Astrocyte (in vitro differentiated cells and primary cell): ENCODE data around the gene SLC35A3. TPM values are rescaled to one million over a fixed set of nuclear protein-coding genes. Genes with fewer than 3 reads are reported as not detected.

Source experiments
- DNase-seq: peaks from one replicate; pipeline ENCODE4 v3.0.0-alpha.2; 2010; ENCODE audit warnings: low read depth
- FAIRE-seq: peaks from 2 replicates; lab custom pipeline; 2011; peaks lifted over from hg19 to GRCh38; lab: Jason Lieb, UNC
- H2AFZ ChIP-seq: 2 replicates; pipeline ENCODE4 v1.6.0; 2012; ENCODE audit warnings: low read depth, low read length, inconsistent platforms
- H3K27ac ChIP-seq: 2 replicates; pipeline ENCODE4 v1.5.1; 2011; ENCODE audit warnings: low read depth, low read length, inconsistent platforms
- H3K27me3 ChIP-seq: 2 replicates; pipeline ENCODE4 v1.6.0; 2011; ENCODE audit warnings: low read length, inconsistent platforms; ENCODE audit not compliant: insufficient read depth
- H3K36me3 ChIP-seq: 2 replicates; pipeline ENCODE4 v1.5.1; 2011; ENCODE audit warnings: low read length, inconsistent platforms; ENCODE audit not compliant: insufficient read depth
- H3K4me1 ChIP-seq: 2 replicates; pipeline ENCODE4 v1.5.1; 2011; ENCODE audit warnings: low read length, inconsistent platforms; ENCODE audit not compliant: insufficient read depth
- H3K4me2 ChIP-seq: 2 replicates; pipeline ENCODE4 v1.6.0; 2012; ENCODE audit warnings: low read length, inconsistent platforms
- H3K4me3 ChIP-seq: 2 replicates; pipeline ENCODE4 v1.5.1; 2011; ENCODE audit warnings: low read depth, mild to moderate bottlenecking, low read length, inconsistent platforms; ENCODE audit not compliant: insufficient read depth
- H3K79me2 ChIP-seq: 2 replicates; pipeline ENCODE4 v1.6.0; 2012; ENCODE audit warnings: mild to moderate bottlenecking, low read length, inconsistent platforms; ENCODE audit not compliant: insufficient read depth
- H3K9ac ChIP-seq: 2 replicates; pipeline ENCODE4 v1.6.0; 2012; ENCODE audit warnings: mild to moderate bottlenecking, low read length, inconsistent platforms
- H3K9me3 ChIP-seq: 2 replicates; pipeline ENCODE4 v1.5.1; 2012; ENCODE audit warnings: low read depth, mild to moderate bottlenecking, low read length, inconsistent platforms; ENCODE audit not compliant: insufficient read depth
- H4K20me1 ChIP-seq: 2 replicates; pipeline ENCODE4 v1.6.0; 2012; ENCODE audit warnings: low read length, inconsistent platforms; ENCODE audit not compliant: insufficient read depth
- H3K27ac Mint-ChIP-seq: one replicate; pipeline ENCODE4 v1.8.0; 2021; ENCODE audit warnings: mild to moderate bottlenecking, mixed read lengths; ENCODE audit not compliant: unreplicated experiment
- H3K27me3 Mint-ChIP-seq: one replicate; pipeline ENCODE4 v1.8.0; 2021; ENCODE audit warnings: low read depth, mixed read lengths; ENCODE audit not compliant: unreplicated experiment
- H3K36me3 Mint-ChIP-seq: one replicate; pipeline ENCODE4 v1.8.0; 2021; ENCODE audit warnings: low read depth, mixed read lengths; ENCODE audit not compliant: unreplicated experiment
- H3K4me1 Mint-ChIP-seq: one replicate; pipeline ENCODE4 v1.8.0; 2021; ENCODE audit warnings: low read depth, mixed read lengths; ENCODE audit not compliant: unreplicated experiment
- H3K4me3 Mint-ChIP-seq: one replicate; pipeline ENCODE4 v1.8.0; 2021; ENCODE audit warnings: mild to moderate bottlenecking, moderate library complexity, mixed read lengths; ENCODE audit not compliant: unreplicated experiment
- H3K9me3 Mint-ChIP-seq: one replicate; pipeline ENCODE4 v1.8.0; 2021; ENCODE audit warnings: mild to moderate bottlenecking, mixed read lengths; ENCODE audit not compliant: unreplicated experiment
- EZH2 ChIP-seq: IDR thresholded peaks from 2 replicates; pipeline ENCODE4 v1.6.1; 2012; ENCODE audit warnings: mild to moderate bottlenecking, low read length, inconsistent platforms; ENCODE audit not compliant: insufficient read depth
- total RNA-seq: library from RNA; stranded (reverse); gene quantifications from 2 replicates; pipeline ENCODE4 v1.2.1, GENCODE V29; 2021
- TF ChIP-seq, protein P1 (sequence below): IDR thresholded peaks from 2 replicates; pipeline ENCODE4 v1.5.1; 2011; ENCODE audit warnings: low read depth, mild to moderate bottlenecking, inconsistent platforms, low read length, moderate library complexity; ENCODE audit not compliant: insufficient read depth

Gene SLC35A3
- total RNA-seq, 1 donor from 2014 or later, result 20.5 TPM

DNA sequence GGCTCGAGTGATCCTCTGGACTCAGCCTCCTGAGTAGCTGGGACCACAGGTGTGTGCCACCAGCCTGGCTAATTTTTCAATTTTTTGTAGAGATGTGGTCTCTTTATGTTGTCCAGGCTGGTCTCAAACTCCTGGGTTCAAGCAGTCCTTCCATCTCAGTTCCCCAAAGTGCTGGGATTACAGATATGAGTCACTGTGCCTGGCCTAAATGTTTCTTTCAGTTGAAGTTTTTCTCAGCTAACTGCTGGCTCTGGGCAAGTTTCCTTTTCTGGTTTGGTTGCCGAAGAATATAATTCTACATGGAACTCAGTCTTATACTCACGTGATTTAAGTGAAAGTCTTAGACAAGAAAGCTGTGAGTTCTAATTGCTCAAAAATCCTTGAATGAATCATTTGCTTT, 106.0 kb downstream of the SLC35A3 start:
- Histone ChIP-seq H3K79me2 (no peaks in the 10 kb centered on the region), H3K4me2 (no peak overlapping the region), H3K27ac (no peak overlapping the region), H3K27me3 (no peaks in the 10 kb centered on the region), H3K9ac (no peak overlapping the region), H3K4me1 (no peaks in the 10 kb centered on the region), H3K4me3 (no peak overlapping the region), H3K36me3 (peaks cover 37% of the 10 kb centered on the region), H4K20me1 (peaks cover 13% of the 10 kb centered on the region), H3K9me3 (no peaks in the 10 kb centered on the region), H2AFZ (no peak overlapping the region)
- Mint-ChIP-seq H3K27ac (no peak overlapping the region), H3K9me3 (no peaks in the 10 kb centered on the region), H3K27me3 (no peaks in the 10 kb centered on the region), H3K4me3 (no peak overlapping the region), H3K36me3 (peaks cover 19% of the 10 kb centered on the region), H3K4me1 (peaks cover 4% of the 10 kb centered on the region)
- FAIRE-seq (no peak), DNase-seq (no peak)
- TF ChIP-seq EZH2, result no peak

DNA sequence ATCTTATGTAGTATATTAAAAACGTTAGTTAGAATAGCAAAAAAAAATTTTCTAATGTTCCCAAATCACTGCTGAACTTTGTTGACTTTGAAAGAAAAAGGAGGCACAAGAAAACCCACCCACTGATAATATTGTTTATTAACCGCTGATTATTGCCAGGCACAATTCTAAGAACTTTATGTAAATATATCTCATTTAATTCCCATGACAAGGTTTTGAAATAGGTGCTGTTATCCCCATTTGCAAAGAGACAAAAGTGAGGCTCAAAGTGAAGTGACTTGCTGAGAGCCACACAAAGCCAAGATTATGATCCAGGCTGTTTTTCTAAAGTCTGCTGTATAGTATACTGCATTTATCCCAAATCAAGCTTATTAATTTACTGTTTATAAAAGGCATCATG, 106.5 kb downstream of the SLC35A3 start:
- no peak overlapping the region for H2AFZ ChIP-seq
- H3K4me2 ChIP-seq, result no peak overlapping the region
- TF ChIP-seq EZH2, result no peak
- TF ChIP-seq, protein P1, sequence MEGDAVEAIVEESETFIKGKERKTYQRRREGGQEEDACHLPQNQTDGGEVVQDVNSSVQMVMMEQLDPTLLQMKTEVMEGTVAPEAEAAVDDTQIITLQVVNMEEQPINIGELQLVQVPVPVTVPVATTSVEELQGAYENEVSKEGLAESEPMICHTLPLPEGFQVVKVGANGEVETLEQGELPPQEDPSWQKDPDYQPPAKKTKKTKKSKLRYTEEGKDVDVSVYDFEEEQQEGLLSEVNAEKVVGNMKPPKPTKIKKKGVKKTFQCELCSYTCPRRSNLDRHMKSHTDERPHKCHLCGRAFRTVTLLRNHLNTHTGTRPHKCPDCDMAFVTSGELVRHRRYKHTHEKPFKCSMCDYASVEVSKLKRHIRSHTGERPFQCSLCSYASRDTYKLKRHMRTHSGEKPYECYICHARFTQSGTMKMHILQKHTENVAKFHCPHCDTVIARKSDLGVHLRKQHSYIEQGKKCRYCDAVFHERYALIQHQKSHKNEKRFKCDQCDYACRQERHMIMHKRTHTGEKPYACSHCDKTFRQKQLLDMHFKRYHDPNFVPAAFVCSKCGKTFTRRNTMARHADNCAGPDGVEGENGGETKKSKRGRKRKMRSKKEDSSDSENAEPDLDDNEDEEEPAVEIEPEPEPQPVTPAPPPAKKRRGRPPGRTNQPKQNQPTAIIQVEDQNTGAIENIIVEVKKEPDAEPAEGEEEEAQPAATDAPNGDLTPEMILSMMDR, result no peak
- Mint-ChIP-seq H3K27me3 (no peaks in the 10 kb centered on the region), H3K4me1 (peaks cover 4% of the 10 kb centered on the region), H3K9me3 (no peaks in the 10 kb centered on the region), H3K27ac (no peak overlapping the region), H3K4me3 (no peak overlapping the region), H3K36me3 (peaks cover 17% of the 10 kb centered on the region)
- H3K36me3 ChIP-seq, result peaks cover 41% of the 10 kb centered on the region
- no peaks in the 10 kb centered on the region for H3K79me2 ChIP-seq
- H3K27me3 ChIP-seq, result no peaks in the 10 kb centered on the region
- FAIRE-seq (no peak), DNase-seq (no peak)
- peaks cover 12% of the 10 kb centered on the region for H4K20me1 ChIP-seq
- no peaks in the 10 kb centered on the region for H3K4me1 ChIP-seq
- H3K9ac ChIP-seq, result no peak overlapping the region
- H3K4me3 ChIP-seq, result no peak overlapping the region
- no peaks in the 10 kb centered on the region for H3K9me3 ChIP-seq
- no peak overlapping the region for H3K27ac ChIP-seq

DNA sequence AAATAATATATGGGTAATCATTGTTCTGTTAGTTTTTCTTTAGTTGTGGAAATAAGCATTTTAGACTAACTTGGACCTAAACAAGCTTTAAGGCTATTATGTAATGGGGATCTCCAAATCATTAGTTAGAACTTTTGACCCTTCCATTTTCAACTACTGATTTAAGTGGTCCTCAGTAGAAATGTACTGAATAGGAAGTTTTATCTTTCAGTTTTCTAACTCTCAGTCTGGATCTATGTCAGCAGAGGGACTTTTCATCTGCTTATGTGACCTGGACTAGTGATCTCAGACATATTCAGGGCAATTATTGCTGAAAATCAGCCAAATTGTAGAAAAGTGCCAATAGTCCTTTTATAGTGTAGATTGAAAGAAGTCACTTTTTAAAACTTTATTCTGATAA, 106.9 kb downstream of the SLC35A3 start:
- Mint-ChIP-seq H3K4me3 (no peak overlapping the region), H3K36me3 (peaks cover 15% of the 10 kb centered on the region), H3K4me1 (peaks cover 4% of the 10 kb centered on the region), H3K27ac (no peak overlapping the region), H3K27me3 (no peaks in the 10 kb centered on the region), H3K9me3 (no peaks in the 10 kb centered on the region)
- no peaks in the 10 kb centered on the region for H3K79me2 ChIP-seq
- DNase-seq (no peak), FAIRE-seq (no peak)
- peaks cover 39% of the 10 kb centered on the region for H3K36me3 ChIP-seq
- no peak overlapping the region for H3K4me2 ChIP-seq
- H3K9ac ChIP-seq, result no peak overlapping the region
- H3K27me3 ChIP-seq, result no peaks in the 10 kb centered on the region
- no peaks in the 10 kb centered on the region for H3K9me3 ChIP-seq
- H2AFZ ChIP-seq, result no peak overlapping the region
- H3K4me3 ChIP-seq, result no peak overlapping the region
- TF ChIP-seq, protein P1, result no peak
- TF ChIP-seq EZH2, result no peak
- H3K4me1 ChIP-seq, result no peaks in the 10 kb centered on the region
- H4K20me1 ChIP-seq, result peaks cover 11% of the 10 kb centered on the region
- H3K27ac ChIP-seq, result no peak overlapping the region
